ENCODE results near the gene AFDN.

DNA sequence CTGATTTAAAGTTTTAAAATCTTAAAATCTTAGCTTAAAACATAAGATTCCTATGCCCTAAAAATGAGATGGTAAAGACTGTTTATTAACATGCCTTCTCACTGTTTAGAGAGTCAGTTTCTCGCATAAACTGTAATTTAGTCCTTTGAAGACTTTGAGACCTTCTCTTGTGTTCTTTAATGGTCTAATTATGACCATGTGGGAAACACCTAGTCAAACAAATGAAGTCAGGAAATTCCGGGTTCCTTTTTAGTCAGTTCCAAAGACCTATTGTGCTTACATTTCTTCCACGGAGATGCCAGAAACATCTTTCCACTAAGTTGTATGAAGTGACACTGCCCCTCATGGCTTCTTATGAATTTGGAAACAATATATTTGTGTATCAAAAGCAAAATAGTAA, 106.6 kb downstream of the AFDN start:
- no peak for TF ChIP-seq TCF12 (IDR thresholded peaks at IDR 0.05; ENCODE audit: low read depth, low read length)
- TF ChIP-seq EZH2 (IDR thresholded peaks at IDR 0.05; ENCODE audit: borderline replicate concordance, control insufficient read depth, low read depth, low read length): no peak
- TF ChIP-seq EP300 (IDR thresholded peaks at IDR 0.05; ENCODE audit: borderline replicate concordance in 1 of 2, control insufficient read depth in 1 of 2, low read depth in 2 of 2, low read length in 2 of 2): no peak
- TF ChIP-seq ATF7 (IDR thresholded peaks at IDR 0.05; ENCODE audit: low read depth): no peak
- no peak for TF ChIP-seq MLLT1 (IDR thresholded peaks at IDR 0.05)
- no peak for TF ChIP-seq CHD2 (IDR thresholded peaks at IDR 0.05; ENCODE audit: borderline replicate concordance, low read depth, low read length)
- no peak for TF ChIP-seq ELK1 (IDR thresholded peaks at IDR 0.05; ENCODE audit: low read depth, low read length)
- no peak for TF ChIP-seq POLR2A (IDR thresholded peaks at IDR 0.05; ENCODE audit: low read depth, low read length)
- TF ChIP-seq POLR2AphosphoS5 (IDR thresholded peaks at IDR 0.05; ENCODE audit: low read length): no peak
- no peak for TF ChIP-seq PBX3 (IDR thresholded peaks at IDR 0.05; ENCODE audit: insufficient replicate concordance, low read depth, low read length)
- no peak for TF ChIP-seq RAD21 (IDR thresholded peaks at IDR 0.05; ENCODE audit: insufficient read depth, low read depth, low read length)
- TF ChIP-seq, protein P1, sequence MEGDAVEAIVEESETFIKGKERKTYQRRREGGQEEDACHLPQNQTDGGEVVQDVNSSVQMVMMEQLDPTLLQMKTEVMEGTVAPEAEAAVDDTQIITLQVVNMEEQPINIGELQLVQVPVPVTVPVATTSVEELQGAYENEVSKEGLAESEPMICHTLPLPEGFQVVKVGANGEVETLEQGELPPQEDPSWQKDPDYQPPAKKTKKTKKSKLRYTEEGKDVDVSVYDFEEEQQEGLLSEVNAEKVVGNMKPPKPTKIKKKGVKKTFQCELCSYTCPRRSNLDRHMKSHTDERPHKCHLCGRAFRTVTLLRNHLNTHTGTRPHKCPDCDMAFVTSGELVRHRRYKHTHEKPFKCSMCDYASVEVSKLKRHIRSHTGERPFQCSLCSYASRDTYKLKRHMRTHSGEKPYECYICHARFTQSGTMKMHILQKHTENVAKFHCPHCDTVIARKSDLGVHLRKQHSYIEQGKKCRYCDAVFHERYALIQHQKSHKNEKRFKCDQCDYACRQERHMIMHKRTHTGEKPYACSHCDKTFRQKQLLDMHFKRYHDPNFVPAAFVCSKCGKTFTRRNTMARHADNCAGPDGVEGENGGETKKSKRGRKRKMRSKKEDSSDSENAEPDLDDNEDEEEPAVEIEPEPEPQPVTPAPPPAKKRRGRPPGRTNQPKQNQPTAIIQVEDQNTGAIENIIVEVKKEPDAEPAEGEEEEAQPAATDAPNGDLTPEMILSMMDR (IDR thresholded peaks at IDR 0.05 in 2 of 3, conservative IDR thresholded peaks at IDR 0.05 in 1 of 3; ENCODE audit: control insufficient read depth in 2 of 3, extremely low read depth in 1 of 3, insufficient read depth in 1 of 3, low read depth in 3 of 3, low read length in 3 of 3): no peak
- TF ChIP-seq CEBPB (IDR thresholded peaks at IDR 0.05; ENCODE audit: borderline replicate concordance in 1 of 2, low read depth in 2 of 2, low read length in 2 of 2): no peak

Measured in GM12878 (cell line).